HG03159 (cell line): Measurements from ENCODE around the gene DECR2.
A peak's percentile ranks its signal among the peaks of the same experiment; 100 is the strongest.
"Not testable (repeated sequence)": the region's sequence is repeated elsewhere in the genome, so short reads cannot be mapped to it uniquely, and the experiment has no call there.

Experiments
- ATAC-seq: cut with Tn5 transposase; IDR thresholded peaks from one replicate; pipeline ENCODE4 v1.9.1; 2021; ENCODE audit warnings: mild to moderate bottlenecking, moderate library complexity; ENCODE audit not compliant: unreplicated experiment

Gene DECR2

GRCh38 chr16:378821-379182, 22.9 kb upstream of the DECR2 start:
- ATAC-seq, result no peak

GRCh38 chr16:379183-379960, 22.3 kb upstream of the DECR2 start:
- no peak for ATAC-seq

- no peak for ATAC-seq
Measured at GRCh38 chr16:379961-380761, 21.5 kb upstream of the DECR2 start.

DNA sequence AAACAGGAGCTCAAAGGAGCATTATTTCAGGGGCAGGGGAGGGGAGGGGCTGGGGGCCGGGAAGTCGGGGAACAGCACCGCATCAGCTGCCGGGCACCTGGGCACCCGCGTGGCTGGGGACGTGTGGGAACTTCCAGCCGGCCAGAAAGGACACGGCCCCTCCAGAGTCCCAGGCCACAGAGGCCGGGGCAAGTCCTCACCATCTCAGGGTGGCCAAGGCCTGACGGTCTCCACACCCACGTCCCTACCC, 21.0 kb upstream of the DECR2 start:
- ATAC-seq, result no peak

DNA sequence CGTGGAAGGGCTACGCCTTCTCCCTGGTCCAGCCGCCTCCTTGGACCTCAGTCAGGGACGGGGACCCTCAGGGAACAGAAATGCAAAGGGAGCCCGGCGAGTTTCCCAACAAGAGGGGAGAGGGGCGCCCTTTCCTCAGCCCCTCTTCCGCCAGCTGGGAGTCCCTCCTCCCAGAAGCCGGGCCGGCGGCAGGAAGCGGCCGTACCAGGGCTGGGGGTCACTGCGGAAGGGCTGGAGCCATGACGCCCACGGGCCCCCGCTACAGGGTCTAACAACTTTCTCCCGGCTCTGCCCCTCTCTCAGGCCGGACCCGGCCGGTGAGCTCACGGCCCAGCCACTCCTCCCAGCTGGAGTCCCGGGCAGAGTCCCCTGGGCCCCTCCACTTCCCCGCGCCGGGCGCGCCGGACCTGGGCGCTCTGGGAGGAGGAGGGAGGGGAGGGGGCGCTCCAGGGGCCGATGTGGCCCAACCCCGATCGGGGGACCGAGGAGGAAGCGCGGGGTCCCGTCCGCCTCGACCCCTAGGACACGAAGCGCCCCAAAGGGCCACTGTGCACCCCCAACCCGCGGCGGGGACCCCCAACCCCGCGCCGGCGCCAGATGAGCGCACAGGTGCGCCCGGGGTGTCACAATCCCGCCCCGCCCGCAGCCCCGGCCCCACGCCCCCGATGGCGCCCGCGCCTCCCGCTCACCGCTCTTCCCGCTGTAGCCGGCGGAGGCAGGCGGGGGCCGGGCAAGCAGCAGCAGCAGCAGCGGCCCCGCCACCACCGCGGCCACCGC, 20.5 kb upstream of the DECR2 start:
- peak; percentile 14 for ATAC-seq

- peak; percentile 45 for ATAC-seq
Measured at GRCh38 chr16:381789-382717, 19.6 kb upstream of the DECR2 start, which contains the start of gene PGAP6. PGAP6 (minus strand) TSS chr16:381978; CDS start chr16:381821, 157 bp downstream.

DNA sequence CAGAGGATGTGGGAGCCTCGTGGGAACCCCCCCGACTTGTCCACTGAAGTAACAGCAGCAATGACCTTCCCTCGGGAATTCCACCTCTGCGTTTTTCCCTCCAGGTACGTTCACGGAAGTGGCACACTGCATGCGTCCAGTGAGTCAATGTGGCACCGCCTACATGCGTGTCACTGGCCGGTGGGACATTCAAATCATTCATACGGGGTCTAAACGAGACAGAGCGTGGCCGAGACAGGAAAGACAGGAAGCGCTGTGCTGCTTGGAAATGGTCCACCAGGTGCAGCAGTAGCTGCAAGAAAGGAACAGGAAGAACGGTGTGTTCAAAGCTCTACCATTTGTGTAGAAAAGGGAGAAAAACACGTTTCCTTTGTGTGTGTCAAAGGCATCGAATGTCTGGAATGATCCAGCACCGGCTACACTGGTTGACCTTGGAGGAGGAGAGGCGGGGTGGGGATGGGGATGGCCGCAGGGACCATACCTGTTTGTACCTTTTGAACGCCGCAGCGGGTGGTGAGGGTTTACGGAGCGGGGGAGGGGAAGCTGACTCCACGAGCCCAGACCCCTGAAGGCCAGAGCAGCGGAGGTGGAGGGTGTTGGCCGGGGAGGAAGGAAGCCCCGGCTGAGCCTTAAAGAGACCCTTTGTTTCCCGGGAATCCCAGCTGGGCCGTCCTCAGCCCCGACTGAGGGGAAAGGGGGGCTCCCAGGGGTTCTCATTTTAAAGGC, 18.2 kb upstream of the DECR2 start:
- no peak for ATAC-seq

- no peak for ATAC-seq
Measured at GRCh38 chr16:386641-387156, 15.0 kb upstream of the DECR2 start.

- not testable (repeated sequence) for ATAC-seq
Measured at GRCh38 chr16:387761-388666, 13.7 kb upstream of the DECR2 start.

- ATAC-seq, result no peak
Measured at GRCh38 chr16:389352-389751, 12.3 kb upstream of the DECR2 start.

DNA sequence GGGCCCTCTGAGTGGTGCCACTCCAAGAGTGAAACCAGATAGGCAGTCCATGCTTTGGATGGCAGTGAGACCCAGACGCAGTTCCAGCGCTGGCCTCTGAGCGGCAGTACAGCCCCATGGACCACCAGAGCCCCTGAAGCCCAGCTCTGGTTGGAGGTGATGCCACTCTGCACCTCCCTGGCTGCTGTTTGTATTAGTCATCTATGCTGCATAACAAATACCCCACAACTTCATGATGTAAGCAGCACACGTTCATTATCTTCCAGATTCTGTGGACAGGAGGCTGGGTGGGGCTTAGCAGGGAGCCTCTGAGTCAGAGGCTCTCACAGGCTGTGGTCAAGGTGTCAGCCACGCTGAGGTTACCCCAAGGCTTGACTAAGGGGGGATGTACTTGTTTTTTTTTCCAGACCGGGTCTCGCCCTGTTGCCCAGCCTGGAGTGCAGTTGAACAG, 9.8 kb upstream of the DECR2 start:
- no peak for ATAC-seq

DNA sequence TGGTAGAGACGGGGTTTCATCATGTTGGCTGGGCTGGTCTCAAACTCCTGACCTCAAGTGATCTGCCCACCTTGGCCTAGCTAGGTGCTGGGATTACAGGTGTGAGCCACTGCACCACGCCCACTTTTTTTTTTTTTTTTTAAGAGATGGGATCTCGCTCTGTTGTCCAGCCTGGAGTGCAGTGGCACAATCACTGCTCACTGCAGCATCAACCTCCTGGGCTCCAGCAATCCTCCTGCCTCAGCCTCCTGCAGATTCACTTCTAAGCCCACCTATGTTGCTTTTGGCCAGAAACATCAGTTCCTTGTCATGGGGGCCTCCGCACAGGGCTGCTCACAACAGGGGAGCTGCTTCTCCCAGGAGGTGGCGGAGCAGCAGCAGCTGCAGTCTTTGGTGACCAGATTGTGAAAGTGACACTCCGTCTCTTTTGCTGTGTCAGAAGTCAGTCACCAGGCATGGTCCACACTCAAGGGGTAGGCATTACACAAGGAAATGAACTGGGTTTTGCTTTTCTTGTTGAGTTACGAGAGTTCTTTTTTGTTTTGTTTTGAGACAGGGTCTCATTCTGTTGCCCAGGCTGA, 9.1 kb upstream of the DECR2 start:
- no peak for ATAC-seq

GRCh38 chr16:396199-396598, 5.5 kb upstream of the DECR2 start:
- no peak for ATAC-seq

DNA sequence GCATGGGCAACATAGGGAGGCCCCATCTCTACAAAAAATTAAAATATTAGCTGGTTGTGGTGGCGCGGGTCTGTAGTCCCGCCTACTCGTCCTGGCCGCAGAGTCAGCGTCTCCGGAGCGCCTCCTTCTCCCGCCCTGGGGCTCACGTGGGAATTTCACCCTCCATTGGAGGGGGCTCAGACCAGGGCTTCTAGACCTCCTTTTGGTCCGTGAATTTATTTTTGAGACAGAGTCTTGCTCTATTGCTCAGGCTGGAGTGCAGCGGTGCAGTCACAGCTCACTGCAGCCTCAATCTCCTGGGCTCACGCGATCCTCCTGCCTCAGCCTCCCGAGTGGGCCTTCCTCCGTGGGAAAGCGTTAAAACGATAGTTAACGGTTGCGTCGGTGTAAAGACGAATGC, 5.1 kb upstream of the DECR2 start:
- ATAC-seq, result no peak

GRCh38 chr16:397135-397661, 4.5 kb upstream of the DECR2 start, which contains the start of gene NME4:
NME4 (plus strand) TSS chr16:397199; CDS start chr16:397223, 24 bp downstream.
- ATAC-seq, result no peak

DNA sequence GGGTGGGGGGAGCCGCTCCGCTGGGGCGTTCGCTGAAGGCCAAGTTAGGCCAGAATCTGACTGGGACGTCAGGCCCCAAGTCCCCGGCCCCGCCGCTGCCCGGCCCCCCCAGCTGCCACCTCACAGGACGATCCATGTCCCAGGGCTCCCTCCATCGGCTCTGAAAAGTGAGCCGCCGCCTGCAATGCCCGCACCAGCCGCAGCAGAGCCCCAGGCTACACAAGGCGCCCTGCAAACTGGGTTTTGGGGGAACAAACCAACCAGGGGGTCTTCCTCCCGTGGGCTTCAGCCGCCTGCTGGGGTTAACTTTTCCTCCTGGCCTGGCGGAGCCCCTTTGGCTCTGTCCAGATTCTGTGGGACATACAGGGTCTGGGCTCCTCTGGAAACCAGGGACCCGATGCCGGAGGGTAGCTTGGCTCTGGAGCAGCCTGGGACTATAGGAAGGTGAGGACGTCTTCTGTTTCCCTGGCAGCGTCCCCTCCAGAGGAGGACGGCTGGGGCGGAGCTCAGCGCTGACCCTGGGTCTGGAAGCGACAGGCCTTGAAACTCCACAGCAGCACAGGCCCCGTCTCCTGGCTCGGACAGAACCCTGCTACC, 3.9 kb upstream of the DECR2 start:
- ATAC-seq, result no peak

DNA sequence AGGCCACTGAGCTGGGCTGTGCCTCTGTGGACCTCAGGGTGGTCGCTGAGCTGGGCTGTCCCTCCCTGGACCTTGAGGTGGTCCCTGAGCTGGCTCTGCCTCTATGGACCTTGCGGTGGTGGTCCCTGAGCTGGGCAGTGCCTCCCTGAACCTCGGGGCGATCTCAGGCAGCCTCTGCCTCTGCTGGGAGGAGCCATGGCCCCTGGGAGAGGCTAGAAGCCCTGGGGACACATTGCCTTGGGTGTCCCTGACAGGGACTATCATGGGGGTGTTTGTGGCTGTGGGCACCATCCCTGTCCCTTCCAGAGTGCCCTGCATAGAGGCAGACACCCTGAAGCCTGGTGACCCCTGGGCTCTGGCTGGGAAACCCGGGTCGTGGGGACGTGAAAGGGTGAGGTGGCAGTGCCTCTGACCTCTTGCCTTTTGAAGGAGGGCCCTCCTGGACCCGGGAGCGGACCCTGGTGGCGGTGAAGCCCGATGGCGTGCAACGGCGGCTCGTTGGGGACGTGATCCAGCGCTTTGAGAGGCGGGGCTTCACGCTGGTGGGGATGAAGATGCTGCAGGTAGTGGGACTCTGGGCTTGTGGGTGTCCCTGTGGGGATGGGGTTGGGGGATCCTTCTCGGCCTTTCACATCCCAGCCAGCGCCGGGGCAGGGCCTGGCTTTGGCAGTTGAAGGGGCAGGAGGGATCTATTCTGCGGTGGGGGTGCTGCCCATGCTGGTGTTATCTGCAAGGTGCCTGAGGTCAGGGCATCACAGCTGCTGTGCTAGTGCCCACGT, 2.9 kb upstream of the DECR2 start:
- no peak for ATAC-seq
